ACC112 (cell line): ENCODE results near the gene TMEM62.

Experiments used
- H2AFZ ChIP-seq: fragments of 200-600 bp; sonication (generic); one replicate; pipeline ENCODE4 v1.6.0; 2017; ENCODE audit warnings: antibody characterized with exemption, low read length; ENCODE audit not compliant: unreplicated experiment
- H3K27ac ChIP-seq: fragments of 200-600 bp; sonication (generic); 2 replicates; pipeline ENCODE4 v1.5.1; 2014; ENCODE audit warnings: low read depth, mild to moderate bottlenecking, antibody characterized with exemption, low read length, moderate library complexity
- H3K27me3 ChIP-seq: fragments of 200-600 bp; sonication (generic); 2 replicates; pipeline ENCODE4 v1.6.1; 2014; ENCODE audit warnings: mild to moderate bottlenecking, antibody characterized with exemption, low read length, moderate library complexity, mixed read lengths; ENCODE audit not compliant: insufficient read depth
- H3K36me3 ChIP-seq: fragments of 200-600 bp; sonication (generic); 2 replicates; pipeline ENCODE4 v1.6.1; 2016; ENCODE audit warnings: mild to moderate bottlenecking, antibody characterized with exemption, low read length, moderate library complexity, mixed read lengths; ENCODE audit not compliant: insufficient read depth
- H3K4me1 ChIP-seq: fragments of 200-600 bp; sonication (generic); one replicate; pipeline ENCODE4 v1.6.1; 2016; ENCODE audit warnings: low read length, mixed read lengths; ENCODE audit not compliant: insufficient read depth, unreplicated experiment, control insufficient read depth
- H3K4me3 ChIP-seq: fragments of 200-600 bp; sonication (generic); 2 replicates; pipeline ENCODE4 v1.5.1; 2014; ENCODE audit warnings: mild to moderate bottlenecking, low read depth, low read length
- H3K79me2 ChIP-seq: fragments of 200-600 bp; sonication (generic); one replicate; pipeline ENCODE4 v1.6.0; 2016; ENCODE audit warnings: low read length; ENCODE audit not compliant: control insufficient read depth, unreplicated experiment, insufficient read depth

Gene TMEM62

DNA sequence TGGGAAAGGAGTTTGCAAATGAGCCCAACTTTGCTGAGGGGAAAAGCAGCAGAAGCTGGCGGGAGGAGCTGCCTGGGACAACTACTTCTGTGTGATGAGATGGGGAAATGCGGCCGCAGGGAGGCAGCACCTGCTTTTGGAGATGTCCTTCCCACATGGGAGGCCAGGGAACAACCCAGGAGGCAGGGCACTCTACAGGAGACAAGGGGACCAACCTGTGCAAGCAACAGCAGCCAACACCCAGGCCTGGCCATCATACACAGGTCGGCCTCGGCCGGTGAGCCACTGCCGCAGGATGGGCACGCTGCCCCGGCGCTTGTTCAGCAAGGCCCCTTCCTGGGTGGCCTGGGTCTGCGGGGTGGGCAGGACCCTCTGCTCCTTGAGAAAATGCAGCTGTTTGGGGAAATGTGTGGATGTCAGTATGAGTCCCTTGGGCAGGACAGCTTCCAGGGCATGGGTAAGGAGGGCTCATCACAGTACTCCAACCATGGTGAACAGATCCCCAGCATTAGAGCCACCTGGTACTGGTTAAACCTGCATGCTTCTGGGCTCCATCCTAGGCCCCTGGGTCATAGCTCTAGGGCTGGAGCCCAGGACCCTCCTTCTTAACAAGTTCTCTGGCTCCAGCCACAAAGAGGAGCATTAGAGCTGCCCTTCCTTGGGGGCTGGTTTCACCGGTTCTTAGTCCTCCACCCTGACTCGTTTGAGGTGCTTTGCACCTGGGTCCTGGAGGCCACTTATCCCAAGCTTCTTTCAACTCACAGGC is 75.9 kb downstream of the TMEM62 start:
- no peaks in the 10 kb centered on the region for H3K79me2 ChIP-seq
- H3K4me1 ChIP-seq, result no peaks in the 10 kb centered on the region
- H3K36me3 ChIP-seq, result no peaks in the 10 kb centered on the region
- no peak overlapping the region for H3K27ac ChIP-seq
- H3K27me3 ChIP-seq, result peaks cover 71% of the 10 kb centered on the region
- H2AFZ ChIP-seq, result no peak overlapping the region
- H3K4me3 ChIP-seq, result no peak overlapping the region

- Histone ChIP-seq H3K36me3 (no peaks in the 10 kb centered on the region), H3K27me3 (peaks cover 71% of the 10 kb centered on the region), H3K4me1 (no peaks in the 10 kb centered on the region), H3K79me2 (no peaks in the 10 kb centered on the region), H2AFZ (no peak overlapping the region), H3K27ac (no peak overlapping the region), H3K4me3 (no peak overlapping the region)
These were observed 76.9 kb downstream of the TMEM62 start for GRCh38 chr15:43210172-43210745.

GRCh38 chr15:43210807-43211206 is 77.4 kb downstream of the TMEM62 start:
- Histone ChIP-seq H3K4me3 (no peak overlapping the region), H3K36me3 (no peaks in the 10 kb centered on the region), H3K4me1 (no peaks in the 10 kb centered on the region)

DNA sequence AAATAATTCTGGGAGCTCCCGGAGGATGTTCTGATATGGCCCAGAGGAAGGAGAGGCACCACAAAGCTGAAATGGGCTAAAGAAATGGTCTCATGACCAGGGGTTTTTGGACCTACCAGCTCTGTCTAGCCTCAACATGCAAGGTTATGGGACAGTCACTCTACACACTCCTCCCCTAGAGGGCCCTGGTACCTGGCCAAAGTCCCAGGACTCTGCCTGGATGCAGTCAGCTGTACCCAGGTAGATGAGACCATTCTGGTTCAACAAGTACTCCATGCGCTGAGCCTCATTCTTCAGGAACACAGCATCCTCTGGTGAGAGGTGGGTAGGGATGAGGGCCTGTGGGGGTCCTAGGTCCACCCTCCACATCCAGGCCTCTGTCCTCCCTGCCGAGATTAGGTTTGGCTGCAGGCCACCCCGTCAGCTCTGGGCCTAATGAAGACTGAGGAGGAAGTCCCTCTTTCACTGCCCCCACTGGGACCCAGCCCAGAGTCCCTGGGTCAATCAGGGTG is 77.9 kb downstream of the TMEM62 start:
- Histone ChIP-seq H3K4me3 (no peak overlapping the region), H2AFZ (no peak overlapping the region), H3K4me1 (no peaks in the 10 kb centered on the region), H3K27me3 (peaks cover 66% of the 10 kb centered on the region), H3K27ac (no peak overlapping the region), H3K36me3 (no peaks in the 10 kb centered on the region), H3K79me2 (no peaks in the 10 kb centered on the region)

More at GRCh38 chr15:43210807-43211206, 77.4 kb downstream of the TMEM62 start:
- H3K27ac ChIP-seq, result no peak overlapping the region
- no peak overlapping the region for H2AFZ ChIP-seq
- peaks cover 70% of the 10 kb centered on the region for H3K27me3 ChIP-seq
- H3K79me2 ChIP-seq, result no peaks in the 10 kb centered on the region

GRCh38 chr15:43212299-43212698 is 78.9 kb downstream of the TMEM62 start:
- no peaks in the 10 kb centered on the region for H3K79me2 ChIP-seq
- H3K27me3 ChIP-seq, result peaks cover 62% of the 10 kb centered on the region
- no peaks in the 10 kb centered on the region for H3K4me1 ChIP-seq
- no peak overlapping the region for H2AFZ ChIP-seq
- H3K27ac ChIP-seq, result no peak overlapping the region
- H3K36me3 ChIP-seq, result no peaks in the 10 kb centered on the region
- no peak overlapping the region for H3K4me3 ChIP-seq

- no peak overlapping the region for H2AFZ ChIP-seq
- no peak overlapping the region for H3K4me3 ChIP-seq
- no peak overlapping the region for H3K27ac ChIP-seq
- H3K79me2 ChIP-seq, result no peaks in the 10 kb centered on the region
- H3K4me1 ChIP-seq, result no peaks in the 10 kb centered on the region
- H3K27me3 ChIP-seq, result peaks cover 63% of the 10 kb centered on the region
- H3K36me3 ChIP-seq, result no peaks in the 10 kb centered on the region
These were observed 79.6 kb downstream of the TMEM62 start for GRCh38 chr15:43212951-43213350.

GRCh38 chr15:43213466-43213865 is 80.1 kb downstream of the TMEM62 start:
- Histone ChIP-seq H3K4me3 (no peak overlapping the region), H3K27ac (no peak overlapping the region), H2AFZ (no peak overlapping the region), H3K79me2 (no peaks in the 10 kb centered on the region), H3K27me3 (peaks cover 63% of the 10 kb centered on the region), H3K36me3 (no peaks in the 10 kb centered on the region), H3K4me1 (no peaks in the 10 kb centered on the region)

GRCh38 chr15:43214169-43214568 is 80.8 kb downstream of the TMEM62 start:
- H3K36me3 ChIP-seq, result no peaks in the 10 kb centered on the region
- no peak overlapping the region for H2AFZ ChIP-seq
- H3K79me2 ChIP-seq, result no peaks in the 10 kb centered on the region
- no peak overlapping the region for H3K4me3 ChIP-seq
- no peaks in the 10 kb centered on the region for H3K4me1 ChIP-seq
- H3K27ac ChIP-seq, result no peak overlapping the region
- H3K27me3 ChIP-seq, result peaks cover 62% of the 10 kb centered on the region

GRCh38 chr15:43214592-43215295 is 81.4 kb downstream of the TMEM62 start:
- H2AFZ ChIP-seq, result no peak overlapping the region
- H3K4me1 ChIP-seq, result no peaks in the 10 kb centered on the region
- no peak overlapping the region for H3K27ac ChIP-seq
- peaks cover 56% of the 10 kb centered on the region for H3K27me3 ChIP-seq
- no peaks in the 10 kb centered on the region for H3K36me3 ChIP-seq
- H3K4me3 ChIP-seq, result no peak overlapping the region
- H3K79me2 ChIP-seq, result no peaks in the 10 kb centered on the region

DNA sequence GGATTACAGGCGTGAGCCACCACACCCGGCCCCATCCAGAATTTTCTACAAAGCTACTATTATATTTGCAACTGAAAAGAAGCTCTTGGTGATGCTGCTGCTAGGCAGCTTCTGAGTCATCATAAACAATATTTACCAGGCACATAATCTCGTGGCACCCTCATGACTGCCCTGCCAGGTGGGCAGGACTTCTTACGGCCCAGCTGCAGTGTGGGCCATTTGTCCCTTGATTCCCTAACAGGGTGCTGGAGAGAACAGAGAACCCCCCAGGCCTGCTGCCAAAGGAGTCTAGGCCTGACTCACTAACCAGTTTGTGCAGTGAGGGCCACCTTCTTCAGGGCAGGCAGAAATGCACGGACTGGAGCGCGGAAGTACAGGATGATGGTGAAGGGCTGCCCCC is 82.6 kb downstream of the TMEM62 start:
- Histone ChIP-seq H3K27ac (no peak overlapping the region), H3K27me3 (peaks cover 49% of the 10 kb centered on the region)

More for the DNA sequence above, 82.6 kb downstream of the TMEM62 start:
- Histone ChIP-seq H3K4me1 (no peaks in the 10 kb centered on the region), H3K36me3 (no peaks in the 10 kb centered on the region), H2AFZ (no peak overlapping the region), H3K4me3 (no peak overlapping the region), H3K79me2 (no peaks in the 10 kb centered on the region)
